ENCODE results near the gene ARHGAP24. TPM values are rescaled to one million over a fixed set of nuclear protein-coding genes. Genes with fewer than 3 reads are reported as not detected.

ARHGAP24 gene
- total and polyA plus RNA-seq, 5 donors from 2014 or later = 0.14 to 0.53 (median 0.35) TPM; not detected in 2

DNA sequence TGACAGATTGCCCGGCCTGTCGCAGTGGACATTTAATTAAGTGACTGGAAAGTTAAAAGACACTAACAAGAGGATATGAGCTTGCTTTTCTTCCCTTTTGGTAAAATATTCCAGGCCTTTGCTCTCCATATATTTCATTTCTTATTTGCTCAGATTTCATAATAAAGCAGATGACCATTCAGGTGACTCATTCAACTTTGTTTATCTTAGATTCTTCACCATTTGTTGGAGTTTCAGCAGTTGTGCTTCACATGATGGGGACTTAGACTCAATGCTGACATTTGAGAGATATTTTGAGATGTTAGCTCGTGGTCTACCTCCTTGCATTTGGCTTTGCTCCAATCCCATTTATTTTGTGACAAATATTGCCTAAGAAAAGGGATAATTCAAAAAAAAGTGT, 312.2 kb downstream of the ARHGAP24 start:
- no peaks in the 10 kb centered on the region for H3K9me3 ChIP-seq (ENCODE audit: control insufficient read depth in 2 of 2, low read length in 2 of 2)
- H3K36me3 Mint-ChIP-seq = no peaks in the 10 kb centered on the region
- H3K36me3 ChIP-seq (ENCODE audit: control insufficient read depth, insufficient read depth, low read length) = no peaks in the 10 kb centered on the region
- H3K4me3 Mint-ChIP-seq = no peak overlapping the region
- no peaks in the 10 kb centered on the region for H3K4me1 ChIP-seq (ENCODE audit: control insufficient read depth, insufficient read depth, low read length, poor library complexity, severe bottlenecking)
- ATAC-seq (ENCODE audit: low read depth in 2 of 2) (no peak), DNase-seq (no peak)
- H3K27ac Mint-ChIP-seq = no peak overlapping the region
- no peaks in the 10 kb centered on the region for H3K27me3 ChIP-seq (ENCODE audit: control insufficient read depth, insufficient read depth, low read length)
- no peak overlapping the region for H3K4me3 ChIP-seq (ENCODE audit: low read depth, low read length)
- peaks cover 0 to 13% (median 0%) of the 10 kb centered on the region in 7 donors for H3K9me3 Mint-ChIP-seq
- no peak overlapping the region for H3K27ac ChIP-seq (ENCODE audit: insufficient read depth, low read length, poor library complexity, severe bottlenecking)
- no peaks in the 10 kb centered on the region for H3K27me3 Mint-ChIP-seq
- no peaks in the 10 kb centered on the region for H3K4me1 Mint-ChIP-seq

DNA sequence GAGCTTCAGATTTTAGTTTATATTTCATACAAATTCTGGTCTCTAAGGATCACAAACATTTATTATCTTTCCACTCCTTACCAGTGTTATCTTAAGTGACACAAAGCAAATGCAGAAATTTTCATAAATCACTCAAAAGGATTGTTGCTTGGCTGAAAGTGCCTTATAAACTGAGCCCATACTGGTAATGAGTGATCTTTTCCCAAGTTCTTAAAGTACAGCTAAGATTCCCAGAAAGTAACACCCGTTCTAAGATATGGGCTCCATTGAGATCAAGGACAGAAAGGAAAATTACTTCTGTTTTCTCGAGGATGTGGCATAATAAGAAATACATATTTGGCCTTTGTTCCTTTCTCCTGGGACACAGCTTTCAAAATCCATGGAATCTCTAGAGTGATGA, 313.7 kb downstream of the ARHGAP24 start:
- H3K4me1 ChIP-seq (ENCODE audit: control insufficient read depth, insufficient read depth, low read length, poor library complexity, severe bottlenecking) = no peaks in the 10 kb centered on the region
- Mint-ChIP-seq H3K4me1 (no peaks in the 10 kb centered on the region), H3K36me3 (no peaks in the 10 kb centered on the region), H3K27me3 (no peaks in the 10 kb centered on the region), H3K27ac (no peak overlapping the region), H3K9me3 (peaks cover 0 to 9% (median 0%) of the 10 kb centered on the region in 7 donors), H3K4me3 (no peak overlapping the region)
- no peaks in the 10 kb centered on the region for H3K36me3 ChIP-seq (ENCODE audit: control insufficient read depth, insufficient read depth, low read length)
- H3K27ac ChIP-seq (ENCODE audit: insufficient read depth, low read length, poor library complexity, severe bottlenecking) = no peak overlapping the region
- no peak for ATAC-seq (ENCODE audit: low read depth in 2 of 2)
- H3K27me3 ChIP-seq (ENCODE audit: control insufficient read depth, insufficient read depth, low read length) = no peaks in the 10 kb centered on the region
- DNase-seq = no peak
- H3K4me3 ChIP-seq (ENCODE audit: low read depth, low read length) = no peak overlapping the region
- no peaks in the 10 kb centered on the region for H3K9me3 ChIP-seq (ENCODE audit: control insufficient read depth in 2 of 2, low read length in 2 of 2)

DNA sequence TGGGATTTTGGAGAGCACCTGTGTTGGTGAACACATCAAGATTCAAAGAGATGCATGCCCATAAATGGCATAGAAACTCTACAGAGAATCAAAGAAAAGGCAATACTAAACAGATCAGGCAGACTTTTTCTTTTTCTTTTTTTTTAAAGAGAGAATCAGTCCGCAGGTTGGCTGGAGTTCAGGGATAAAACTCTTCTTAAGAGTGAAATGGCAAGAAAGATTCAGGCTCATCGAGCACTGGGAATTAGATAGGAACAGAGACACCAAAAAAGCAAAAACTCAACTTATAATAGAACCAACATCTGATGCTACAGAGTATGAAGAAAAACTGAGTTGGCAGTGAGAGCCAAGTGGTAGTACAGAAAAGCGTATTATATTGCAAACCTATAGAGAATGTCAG, 314.3 kb downstream of the ARHGAP24 start:
- Mint-ChIP-seq H3K27me3 (no peaks in the 10 kb centered on the region), H3K4me3 (peak overlapping the region in 1 of 4 donors; percentile 58), H3K9me3 (peaks cover 0 to 8% (median 0%) of the 10 kb centered on the region in 7 donors), H3K4me1 (no peaks in the 10 kb centered on the region), H3K36me3 (no peaks in the 10 kb centered on the region), H3K27ac (no peak overlapping the region)
- H3K36me3 ChIP-seq (ENCODE audit: control insufficient read depth, insufficient read depth, low read length) = no peaks in the 10 kb centered on the region
- no peaks in the 10 kb centered on the region for H3K9me3 ChIP-seq (ENCODE audit: control insufficient read depth in 2 of 2, low read length in 2 of 2)
- no peaks in the 10 kb centered on the region for H3K4me1 ChIP-seq (ENCODE audit: control insufficient read depth, insufficient read depth, low read length, poor library complexity, severe bottlenecking)
- ATAC-seq (ENCODE audit: low read depth in 2 of 2) = no peak
- DNase-seq = no peak
- no peak overlapping the region for H3K27ac ChIP-seq (ENCODE audit: insufficient read depth, low read length, poor library complexity, severe bottlenecking)
- no peaks in the 10 kb centered on the region for H3K27me3 ChIP-seq (ENCODE audit: control insufficient read depth, insufficient read depth, low read length)
- H3K4me3 ChIP-seq (ENCODE audit: low read depth, low read length) = no peak overlapping the region

DNA sequence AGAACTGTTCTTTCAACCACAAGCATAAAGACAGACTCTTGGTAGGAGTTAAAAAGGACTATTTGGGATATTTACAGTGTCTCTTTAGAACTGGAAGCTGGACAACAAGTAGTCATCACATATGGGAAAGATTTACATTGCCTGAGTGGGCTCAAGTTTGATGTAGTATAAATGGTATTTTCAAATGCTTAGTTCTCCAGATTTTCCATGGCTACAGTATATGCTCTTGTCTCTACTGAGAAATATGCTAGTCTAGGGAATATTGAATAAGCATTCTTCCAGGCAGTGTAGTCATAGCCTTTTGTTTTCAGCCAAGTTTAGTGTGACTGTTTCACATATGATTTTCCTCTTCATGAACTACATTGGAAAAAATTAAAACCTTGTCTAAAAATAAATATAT, 315.6 kb downstream of the ARHGAP24 start:
- H3K27me3 Mint-ChIP-seq = no peaks in the 10 kb centered on the region
- H3K36me3 Mint-ChIP-seq = no peaks in the 10 kb centered on the region
- no peak overlapping the region for H3K27ac ChIP-seq (ENCODE audit: insufficient read depth, low read length, poor library complexity, severe bottlenecking)
- H3K9me3 ChIP-seq (ENCODE audit: control insufficient read depth in 2 of 2, low read length in 2 of 2) = no peaks in the 10 kb centered on the region
- H3K4me3 Mint-ChIP-seq = no peak overlapping the region
- no peaks in the 10 kb centered on the region for H3K27me3 ChIP-seq (ENCODE audit: control insufficient read depth, insufficient read depth, low read length)
- no peak overlapping the region for H3K4me3 ChIP-seq (ENCODE audit: low read depth, low read length)
- peaks cover 0 to 4% (median 0%) of the 10 kb centered on the region in 7 donors for H3K9me3 Mint-ChIP-seq
- no peaks in the 10 kb centered on the region for H3K4me1 ChIP-seq (ENCODE audit: control insufficient read depth, insufficient read depth, low read length, poor library complexity, severe bottlenecking)
- H3K27ac Mint-ChIP-seq = no peak overlapping the region
- H3K36me3 ChIP-seq (ENCODE audit: control insufficient read depth, insufficient read depth, low read length) = no peaks in the 10 kb centered on the region
- no peak for ATAC-seq (ENCODE audit: low read depth in 2 of 2)
- no peak for DNase-seq
- H3K4me1 Mint-ChIP-seq = no peaks in the 10 kb centered on the region

DNA sequence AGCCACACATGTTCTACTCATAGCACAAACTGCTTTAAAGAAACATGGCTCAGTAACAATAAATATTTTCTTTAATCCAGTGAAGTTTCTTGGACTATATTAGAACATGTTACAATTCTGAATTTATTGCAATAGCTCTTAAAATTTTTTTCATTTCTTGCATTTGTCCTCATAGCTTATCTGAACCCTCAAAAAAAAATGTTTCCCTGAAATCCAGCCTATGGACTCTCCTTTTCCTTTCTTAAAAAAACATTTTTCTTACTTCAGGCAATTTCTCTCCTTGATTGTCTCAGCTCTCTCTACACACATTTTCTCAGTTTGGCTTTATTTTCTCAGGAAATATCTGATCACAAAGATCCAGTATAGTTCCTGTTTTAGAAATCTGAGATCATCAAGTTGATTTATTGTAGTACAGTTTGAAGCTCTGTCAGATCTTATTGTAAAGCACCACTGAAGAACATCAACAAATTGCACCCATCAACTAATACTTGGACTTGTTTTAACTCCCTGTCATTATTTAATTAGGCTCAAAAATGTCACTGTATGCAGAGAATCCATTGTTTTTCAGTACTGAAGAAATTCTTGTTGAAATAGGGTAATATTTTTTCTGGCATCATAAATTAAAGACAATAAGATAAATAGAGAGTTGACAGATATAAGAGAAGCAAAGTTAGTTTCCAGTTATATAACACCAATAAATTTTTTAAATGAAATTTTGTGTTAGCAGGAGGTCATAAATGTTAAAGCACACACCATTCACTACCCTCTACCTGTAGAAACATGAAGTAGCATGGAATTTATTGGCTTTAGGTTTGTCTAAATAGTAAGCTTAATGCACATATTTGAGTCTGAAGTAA, 317.7 kb downstream of the ARHGAP24 start:
- ATAC-seq (ENCODE audit: low read depth in 2 of 2) (no peak), DNase-seq (no peak)
- no peaks in the 10 kb centered on the region for H3K27me3 Mint-ChIP-seq
- Histone ChIP-seq H3K27ac (ENCODE audit: insufficient read depth, low read length, poor library complexity, severe bottlenecking) (no peak overlapping the region), H3K27me3 (ENCODE audit: control insufficient read depth, insufficient read depth, low read length) (no peaks in the 10 kb centered on the region), H3K36me3 (ENCODE audit: control insufficient read depth, insufficient read depth, low read length) (no peaks in the 10 kb centered on the region), H3K9me3 (ENCODE audit: control insufficient read depth in 2 of 2, low read length in 2 of 2) (no peaks in the 10 kb centered on the region), H3K4me1 (ENCODE audit: control insufficient read depth, insufficient read depth, low read length, poor library complexity, severe bottlenecking) (no peaks in the 10 kb centered on the region), H3K4me3 (ENCODE audit: low read depth, low read length) (no peak overlapping the region)
- H3K36me3 Mint-ChIP-seq = no peaks in the 10 kb centered on the region
- peak overlapping the region in 1 of 4 donors; percentile 16 for H3K4me3 Mint-ChIP-seq
- H3K4me1 Mint-ChIP-seq = no peaks in the 10 kb centered on the region
- peaks cover 0 to 5% (median 0%) of the 10 kb centered on the region in 7 donors for H3K9me3 Mint-ChIP-seq
- H3K27ac Mint-ChIP-seq = no peak overlapping the region

DNA sequence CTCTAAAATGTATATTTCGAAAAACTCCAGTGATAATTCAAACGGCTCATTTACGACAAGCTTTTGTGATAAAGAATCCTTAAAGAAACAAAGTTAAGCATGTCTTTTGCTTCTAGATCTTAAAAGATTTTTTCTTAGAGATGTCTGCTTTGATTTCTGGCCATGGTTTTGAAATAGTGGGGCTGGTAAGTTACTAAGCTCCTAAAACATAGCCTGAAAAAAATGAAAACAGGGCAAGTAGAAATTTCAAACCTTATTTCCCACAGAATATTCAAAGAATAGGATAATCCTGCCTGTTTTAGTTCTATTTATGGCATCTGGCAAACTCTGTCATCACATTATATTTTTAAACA, 318.3 kb downstream of the ARHGAP24 start:
- no peak for DNase-seq
- Mint-ChIP-seq H3K36me3 (no peaks in the 10 kb centered on the region), H3K27me3 (no peaks in the 10 kb centered on the region), H3K27ac (no peak overlapping the region), H3K9me3 (peaks cover 0 to 5% (median 0%) of the 10 kb centered on the region in 7 donors), H3K4me3 (no peak overlapping the region), H3K4me1 (no peaks in the 10 kb centered on the region)
- Histone ChIP-seq H3K4me3 (ENCODE audit: low read depth, low read length) (no peak overlapping the region), H3K27ac (ENCODE audit: insufficient read depth, low read length, poor library complexity, severe bottlenecking) (no peak overlapping the region), H3K4me1 (ENCODE audit: control insufficient read depth, insufficient read depth, low read length, poor library complexity, severe bottlenecking) (no peaks in the 10 kb centered on the region), H3K9me3 (ENCODE audit: control insufficient read depth in 2 of 2, low read length in 2 of 2) (no peaks in the 10 kb centered on the region), H3K36me3 (ENCODE audit: control insufficient read depth, insufficient read depth, low read length) (no peaks in the 10 kb centered on the region), H3K27me3 (ENCODE audit: control insufficient read depth, insufficient read depth, low read length) (no peaks in the 10 kb centered on the region)
- no peak for ATAC-seq (ENCODE audit: low read depth in 2 of 2)

DNA sequence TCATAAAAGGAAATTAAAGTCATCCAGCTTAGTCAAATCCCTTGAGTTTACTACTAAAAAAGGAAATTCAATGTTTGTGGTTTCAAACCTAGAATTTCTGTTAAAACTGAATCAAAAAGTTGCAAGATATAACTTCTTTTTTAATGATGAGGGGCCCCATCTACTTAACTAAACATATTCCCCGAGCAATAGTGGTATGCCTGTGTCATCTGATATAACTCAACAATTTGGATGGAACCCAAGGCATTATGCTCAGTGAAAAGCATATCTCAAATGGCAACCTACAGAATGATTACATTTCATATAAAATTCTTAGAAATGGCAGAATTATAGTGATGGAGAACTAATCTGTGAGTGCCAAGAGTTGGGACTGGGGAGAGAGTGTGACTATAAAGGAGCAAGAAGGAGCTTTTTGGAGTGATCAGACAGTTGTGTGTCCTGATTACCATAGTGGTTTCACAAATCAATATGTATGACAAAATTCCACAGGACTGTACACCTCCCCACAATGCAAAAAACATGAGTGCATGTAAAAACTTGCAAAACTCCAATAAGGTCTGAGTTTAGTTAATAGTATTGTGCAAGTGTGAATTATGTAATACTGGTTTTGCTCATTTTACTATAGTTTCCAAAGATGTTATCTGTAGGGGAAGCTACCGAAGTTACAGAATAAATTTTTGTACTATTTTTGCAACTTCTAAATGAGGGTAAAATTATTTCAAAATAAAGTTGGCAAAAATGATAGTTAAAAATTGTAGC, 323.2 kb downstream of the ARHGAP24 start:
- no peak overlapping the region for H3K4me3 Mint-ChIP-seq
- H3K36me3 Mint-ChIP-seq = no peaks in the 10 kb centered on the region
- no peaks in the 10 kb centered on the region for H3K27me3 Mint-ChIP-seq

More for the DNA sequence above, 323.2 kb downstream of the ARHGAP24 start:
- no peaks in the 10 kb centered on the region for H3K9me3 ChIP-seq (ENCODE audit: control insufficient read depth in 2 of 2, low read length in 2 of 2)
- DNase-seq = no peak
- no peaks in the 10 kb centered on the region for H3K27me3 ChIP-seq (ENCODE audit: control insufficient read depth, insufficient read depth, low read length)
- no peaks in the 10 kb centered on the region for H3K4me1 ChIP-seq (ENCODE audit: control insufficient read depth, insufficient read depth, low read length, poor library complexity, severe bottlenecking)
- H3K27ac ChIP-seq (ENCODE audit: insufficient read depth, low read length, poor library complexity, severe bottlenecking) = no peak overlapping the region
- ATAC-seq (ENCODE audit: low read depth in 2 of 2) = no peak
- H3K4me3 ChIP-seq (ENCODE audit: low read depth, low read length) = no peak overlapping the region
- H3K27ac Mint-ChIP-seq = no peak overlapping the region
- H3K9me3 Mint-ChIP-seq = peaks cover 0 to 4% (median 0%) of the 10 kb centered on the region in 7 donors
- no peaks in the 10 kb centered on the region for H3K36me3 ChIP-seq (ENCODE audit: control insufficient read depth, insufficient read depth, low read length)
- no peaks in the 10 kb centered on the region for H3K4me1 Mint-ChIP-seq

All from CD4-positive, CD25-positive, alpha-beta regulatory T cell (primary cell).